Endothelial cell of umbilical vein (primary cell): ENCODE data around the gene ITGA11. TPM values are rescaled to one million over a fixed set of nuclear protein-coding genes. Genes with fewer than 3 reads are reported as not detected.

ENCODE experiments used
- BruUV-seq: library from RNA; stranded (reverse); fragments of 400-500 nt; replicated peaks from 2 replicates; lab custom pipeline; 2021; lab: Mats Ljungman, UMichigan
- CTCF ChIA-PET: fragments of 300-600, 350-600 bp; sonication (Branson Sonifier 250); formaldehyde crosslinking; loops from one replicate; lab custom pipeline; 2021; ENCODE audit warnings: antibody characterized with exemption, inconsistent platforms; lab: Charles Lee
- POLR2A ChIA-PET: fragments of 300-600, 350-600 bp; sonication (Branson Sonifier 250); formaldehyde crosslinking; loops from one replicate; lab custom pipeline; 2021; ENCODE audit warnings: antibody characterized with exemption, inconsistent platforms; lab: Charles Lee
- DNase-seq: peaks from one replicate; pipeline ENCODE4 v3.0.0-alpha.2; 2011; ENCODE audit warnings: low read depth, low spot score
- FAIRE-seq: peaks from 2 replicates; lab custom pipeline; 2011; peaks lifted over from hg19 to GRCh38; lab: Jason Lieb, UNC
- H2AFZ ChIP-seq: 2 replicates; pipeline ENCODE4 v1.6.0; 2012; ENCODE audit warnings: low read depth, low read length, control low read depth, inconsistent platforms
- H3K27ac ChIP-seq: 2 replicates; pipeline ENCODE4 v1.5.1; 2011; ENCODE audit warnings: low read depth, mild to moderate bottlenecking, control low read depth, low read length, moderate library complexity; ENCODE audit not compliant: insufficient read depth
- H3K27me3 ChIP-seq, 2 experiments: 2 replicates each; pipeline versions ENCODE4 v1.6.0 to v1.6.1; 2011; ENCODE audit warnings: low read length in 2 of 2, mixed read lengths in 1 of 2; ENCODE audit not compliant: control insufficient read depth in 2 of 2, insufficient read depth in 2 of 2
- H3K36me3 ChIP-seq, 2 experiments: 2 replicates in 1 of 2; 3 replicates in 1 of 2; pipeline ENCODE4 v1.5.1; 2011; ENCODE audit warnings: low read length in 2 of 2, mild to moderate bottlenecking in 1 of 2, moderate library complexity in 1 of 2; ENCODE audit not compliant: control insufficient read depth in 2 of 2, insufficient read depth in 2 of 2; ENCODE audit errors: extremely low read depth in 1 of 2
- H3K4me1 ChIP-seq: 3 replicates; pipeline ENCODE4 v1.5.1; 2011; ENCODE audit warnings: mild to moderate bottlenecking, low read length; ENCODE audit not compliant: control insufficient read depth, insufficient read depth; ENCODE audit errors: extremely low read depth
- H3K4me2 ChIP-seq: 2 replicates; pipeline ENCODE4 v1.6.1; 2011; ENCODE audit warnings: low read length, control low read depth, mixed read lengths; ENCODE audit not compliant: insufficient read depth
- H3K4me3 ChIP-seq, 3 experiments: fragments of 200-600 bp in 1 of 3; sonication (generic), shearing (Covaris generic) in 1 of 3; replicated peaks in 1 of 3; 2 replicates each; pipeline ENCODE4 v1.5.1; 2011 to 2016; ENCODE audit warnings: control low read depth in 3 of 3, low read length in 3 of 3, mild to moderate bottlenecking in 2 of 3, inconsistent platforms in 1 of 3, low read depth in 1 of 3, moderate library complexity in 1 of 3; ENCODE audit not compliant: insufficient read depth in 1 of 3
- H3K79me2 ChIP-seq: 2 replicates; pipeline ENCODE4 v1.6.0; 2012; ENCODE audit warnings: low read length, inconsistent platforms; ENCODE audit not compliant: control insufficient read depth, insufficient read depth
- H3K9ac ChIP-seq: replicated peaks from 2 replicates; pipeline ENCODE3; 2011; ENCODE audit warnings: low read length, control low read depth; ENCODE audit not compliant: insufficient read depth; ENCODE audit errors: extremely low read depth
- H3K9me1 ChIP-seq: replicated peaks from 3 replicates; pipeline ENCODE4 v1.6.0; 2011; ENCODE audit warnings: mild to moderate bottlenecking, low read length; ENCODE audit not compliant: control insufficient read depth, insufficient read depth; ENCODE audit errors: extremely low read depth
- H3K9me3 ChIP-seq: replicated peaks from 2 replicates; pipeline ENCODE4 v1.5.1; 2012; ENCODE audit warnings: low read length, inconsistent platforms; ENCODE audit not compliant: control insufficient read depth, insufficient read depth
- H4K20me1 ChIP-seq: replicated peaks from 2 replicates; pipeline ENCODE3; 2011; ENCODE audit warnings: mild to moderate bottlenecking, low read length; ENCODE audit not compliant: control insufficient read depth, insufficient read depth; ENCODE audit errors: extremely low read depth
- EZH2 ChIP-seq: IDR thresholded peaks from 2 replicates; pipeline ENCODE4 v1.6.1; 2012; ENCODE audit warnings: borderline replicate concordance, low read depth, mild to moderate bottlenecking, moderate library complexity, low read length, inconsistent platforms; ENCODE audit not compliant: severe bottlenecking
- FOS ChIP-seq: IDR thresholded peaks from 2 replicates; pipeline ENCODE4 v1.6.1; 2011; ENCODE audit warnings: mild to moderate bottlenecking, low read length, moderate library complexity, borderline replicate concordance; ENCODE audit not compliant: insufficient read depth
- GATA2 ChIP-seq: IDR thresholded peaks from 2 replicates; pipeline ENCODE4 v1.7.0; 2011; ENCODE audit warnings: low read depth, mild to moderate bottlenecking, moderate library complexity, mixed read lengths, low read length; ENCODE audit not compliant: insufficient read length, insufficient read depth
- JUN ChIP-seq: IDR thresholded peaks from 2 replicates; pipeline ENCODE4 v1.6.1; 2011; ENCODE audit warnings: borderline replicate concordance, low read depth; ENCODE audit not compliant: insufficient read length, insufficient read depth
- MYC ChIP-seq: IDR thresholded peaks from one replicate; pipeline ENCODE4 v1.6.1; 2011; ENCODE audit warnings: mild to moderate bottlenecking, low read depth, low read length
- POLR2A ChIP-seq: IDR thresholded peaks from 2 replicates; pipeline ENCODE4 v1.6.1; 2012; ENCODE audit warnings: low read depth, mild to moderate bottlenecking, control low read depth, low read length
- POLR2AphosphoS5 ChIP-seq: IDR thresholded peaks from 2 replicates; pipeline ENCODE4 v1.6.1; 2012; ENCODE audit warnings: low read depth, mild to moderate bottlenecking, control low read depth, low read length, moderate library complexity; ENCODE audit not compliant: insufficient read depth
- dilution Hi-C: fragments of 300-500 bp; cut with MboI; formaldehyde crosslinking; loops from one replicate; pipeline ENCODE4 v1.15.0; 2019; ENCODE audit warnings: low sequenced_read_pairs; ENCODE audit not compliant: extremely low pct_ligation_motif_present
- intact Hi-C: fragments of 100-400 bp; cut with micrococcal nuclease; formaldehyde crosslinking; loops from one replicate; pipeline ENCODE4 v1.10.0; 2022
- polyA plus RNA-seq, 4 experiments: library from polyadenylated mRNA; depleted of rRNA in 3 of 4; stranded (reverse) in 3 of 4; unstranded in 1 of 4; fragments of >200 nt; gene quantifications; 2 replicates each; pipeline versions ENCODE4 v1.2.1 to v1.2.3, GENCODE V29; 2011 to 2012; ENCODE audit warnings: missing spikeins in 1 of 4
- total RNA-seq: library from RNA; stranded (reverse); gene quantifications from 2 replicates; pipeline ENCODE4 v1.2.3, GENCODE V29; 2021
- TF ChIP-seq, protein P1 (sequence below): IDR thresholded peaks from 2 replicates; pipeline ENCODE4 v1.6.1; 2011; ENCODE audit not compliant: insufficient read depth, insufficient read length
- TF ChIP-seq, protein P2 (sequence below), 2 donors: IDR thresholded peaks; 1 replicate in 1 of 2; 2 replicates in 1 of 2; pipeline ENCODE4 v1.5.1; 2011; ENCODE audit warnings: low read length in 2 of 2, mild to moderate bottlenecking in 2 of 2, moderate library complexity in 2 of 2, control low read depth in 1 of 2, inconsistent platforms in 1 of 2, low read depth in 1 of 2; ENCODE audit not compliant: insufficient read depth in 1 of 2; ENCODE audit errors: extremely low read depth in 1 of 2

The ITGA11 gene
- total and polyA plus RNA-seq, 2 donors (not counting 3 experiments of a cell fraction or from before 2014, with no cell fraction given) = 0.18 to 1.0 TPM

DNA sequence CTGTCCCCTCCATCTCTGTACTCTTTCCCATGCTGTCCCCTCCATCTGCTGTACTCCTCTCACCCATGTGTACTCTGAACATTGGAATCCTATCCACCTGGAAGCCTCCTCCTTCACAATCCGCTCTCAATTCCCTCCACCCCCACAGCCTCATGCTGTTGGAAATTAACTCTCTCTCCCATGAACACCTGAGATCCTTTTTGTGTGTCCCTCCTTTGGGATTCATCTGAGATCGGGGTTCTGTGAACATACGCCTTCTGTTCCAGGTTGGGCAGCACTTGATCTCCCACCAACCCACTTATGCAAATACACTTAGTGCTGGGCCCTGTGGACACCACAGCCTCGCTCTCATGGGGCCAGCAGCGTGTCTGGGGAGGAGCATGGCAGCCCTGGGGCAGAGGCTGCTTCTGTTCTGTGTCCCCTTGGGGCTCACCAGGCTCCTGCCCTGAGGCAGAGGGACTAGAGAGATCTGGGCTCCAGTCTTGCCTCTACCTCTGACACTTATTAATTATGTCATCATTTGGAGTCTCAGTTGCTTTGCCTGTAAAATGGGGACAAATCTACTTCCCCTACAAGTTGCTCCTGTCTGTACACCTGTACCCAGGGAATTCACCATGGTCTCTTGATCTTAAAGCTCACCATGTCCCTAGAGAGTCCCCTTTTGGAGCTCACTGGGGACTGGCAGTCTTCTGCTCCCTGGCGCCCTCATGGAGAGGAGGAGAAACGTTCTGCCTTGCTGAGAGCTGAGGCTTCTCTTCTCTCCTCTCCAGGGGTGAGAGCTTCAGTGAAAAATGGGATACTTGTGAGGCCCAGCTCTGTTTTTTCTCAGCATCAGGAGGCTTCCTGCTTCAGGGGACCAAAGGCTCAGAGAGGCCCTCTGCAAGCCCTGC lies 42.7 kb downstream of the ITGA11 start:
- TF ChIP-seq MYC (no peak), EZH2 (no peak)
- Histone ChIP-seq H3K79me2 (no peaks in the 10 kb centered on the region), H3K36me3 (no peaks in the 10 kb centered on the region), H3K9ac (peak overlapping the region; percentile 49), H3K27ac (peak overlapping the region; percentile 78), H3K9me3 (no peaks in the 10 kb centered on the region), H3K4me2 (peak overlapping the region; percentile 63), H2AFZ (peak overlapping the region; percentile 4), H3K9me1 (no peaks in the 10 kb centered on the region), H3K4me3 (no peak overlapping the region), H3K4me1 (peaks cover 36% of the 10 kb centered on the region), H3K27me3 (no peaks in the 10 kb centered on the region), H4K20me1 (no peaks in the 10 kb centered on the region)
- ChIA-PET CTCF (interaction anchor here (0.7 to 2.4 kb wide), 10 partner anchors 10 to 486 kb away, joined by 3 to 20 read pairs (median 4); no protein-coding TSS in a partner anchor), POLR2A (no interaction called here)
- no TSS peak for BruUV-seq
- no peak for DNase-seq
- no peak for FAIRE-seq
- intact Hi-C loops (no loop called here), dilution Hi-C loops (no loop called here)

DNA sequence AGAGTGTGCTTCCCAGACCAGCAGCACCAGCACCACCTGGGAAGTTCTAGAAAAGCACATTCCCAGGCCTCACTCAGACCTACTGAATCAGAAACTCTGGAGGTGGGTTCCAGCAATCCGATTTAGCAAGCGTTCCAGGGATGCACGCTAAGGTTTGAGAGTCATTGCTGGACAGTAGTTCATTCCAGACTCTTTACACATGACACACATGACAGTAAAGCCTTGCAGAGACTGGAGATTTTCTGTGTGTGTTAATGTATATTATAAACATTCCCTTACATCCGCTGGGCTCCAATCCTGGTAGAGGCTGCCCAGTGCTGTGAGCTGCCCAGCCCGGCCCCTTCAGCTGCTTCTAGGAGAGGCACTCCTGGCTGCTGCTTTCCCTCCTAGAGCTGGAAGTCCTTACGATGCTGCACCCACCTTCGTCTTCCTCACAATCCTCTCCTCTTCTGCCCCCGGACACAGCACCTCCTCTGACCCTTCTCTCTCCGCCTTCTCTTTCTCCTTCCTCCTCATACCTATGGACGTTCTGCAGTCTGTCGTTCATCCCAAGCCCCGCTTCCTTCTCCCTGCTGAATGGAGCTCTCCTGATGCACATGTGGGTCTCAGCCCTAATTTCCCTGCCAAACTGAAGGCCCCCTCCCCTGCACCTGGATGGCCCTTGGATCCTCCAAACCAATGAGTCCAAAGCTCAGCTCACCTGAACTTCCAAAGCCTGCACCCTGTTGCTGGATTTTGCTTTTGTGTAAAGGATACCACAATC lies 44.4 kb downstream of the ITGA11 start:
- POLR2A ChIA-PET = no interaction called here
- no TSS peak for BruUV-seq
- dilution Hi-C loops = no loop called here
- no peaks in the 10 kb centered on the region for H3K36me3 ChIP-seq
- no peaks in the 10 kb centered on the region for H4K20me1 ChIP-seq
- no peak overlapping the region for H3K4me3 ChIP-seq
- CTCF ChIA-PET = no interaction called here
- TF ChIP-seq, protein P1, sequence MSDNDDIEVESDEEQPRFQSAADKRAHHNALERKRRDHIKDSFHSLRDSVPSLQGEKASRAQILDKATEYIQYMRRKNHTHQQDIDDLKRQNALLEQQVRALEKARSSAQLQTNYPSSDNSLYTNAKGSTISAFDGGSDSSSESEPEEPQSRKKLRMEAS = no peak
- TF ChIP-seq GATA2 (no peak), POLR2AphosphoS5 (no peak), MYC (no peak), EZH2 (no peak), FOS (no peak), POLR2A (no peak), JUN (no peak)
- TF ChIP-seq, protein P2, sequence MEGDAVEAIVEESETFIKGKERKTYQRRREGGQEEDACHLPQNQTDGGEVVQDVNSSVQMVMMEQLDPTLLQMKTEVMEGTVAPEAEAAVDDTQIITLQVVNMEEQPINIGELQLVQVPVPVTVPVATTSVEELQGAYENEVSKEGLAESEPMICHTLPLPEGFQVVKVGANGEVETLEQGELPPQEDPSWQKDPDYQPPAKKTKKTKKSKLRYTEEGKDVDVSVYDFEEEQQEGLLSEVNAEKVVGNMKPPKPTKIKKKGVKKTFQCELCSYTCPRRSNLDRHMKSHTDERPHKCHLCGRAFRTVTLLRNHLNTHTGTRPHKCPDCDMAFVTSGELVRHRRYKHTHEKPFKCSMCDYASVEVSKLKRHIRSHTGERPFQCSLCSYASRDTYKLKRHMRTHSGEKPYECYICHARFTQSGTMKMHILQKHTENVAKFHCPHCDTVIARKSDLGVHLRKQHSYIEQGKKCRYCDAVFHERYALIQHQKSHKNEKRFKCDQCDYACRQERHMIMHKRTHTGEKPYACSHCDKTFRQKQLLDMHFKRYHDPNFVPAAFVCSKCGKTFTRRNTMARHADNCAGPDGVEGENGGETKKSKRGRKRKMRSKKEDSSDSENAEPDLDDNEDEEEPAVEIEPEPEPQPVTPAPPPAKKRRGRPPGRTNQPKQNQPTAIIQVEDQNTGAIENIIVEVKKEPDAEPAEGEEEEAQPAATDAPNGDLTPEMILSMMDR (IDR thresholded peaks at IDR 0.05; ENCODE audit: extremely low read depth in 1 of 2, insufficient read depth in 1 of 2, low read depth in 1 of 2, low read length in 2 of 2) = no peak
- H3K27ac ChIP-seq = no peak overlapping the region
- no peaks in the 10 kb centered on the region for H3K9me1 ChIP-seq
- DNase-seq = no peak
- no peaks in the 10 kb centered on the region for H3K9me3 ChIP-seq
- H3K4me2 ChIP-seq = no peak overlapping the region
- no peak for FAIRE-seq
- intact Hi-C loops = no loop called here
- peaks cover 44% of the 10 kb centered on the region for H3K4me1 ChIP-seq
- no peaks in the 10 kb centered on the region for H3K79me2 ChIP-seq
- H2AFZ ChIP-seq = no peak overlapping the region
- no peak overlapping the region for H3K9ac ChIP-seq
- no peaks in the 10 kb centered on the region for H3K27me3 ChIP-seq
